GM10248 (cell line): ENCODE data around the gene PIK3R5.
A peak's percentile ranks its signal among the peaks of the same experiment; 100 is the strongest.

Experiments used
- CTCF ChIA-PET: fragments of 300-600 bp; sonication (Branson Sonifier 250); formaldehyde crosslinking; extraction: SDS; loops from one replicate; lab custom pipeline; 2021; ENCODE audit warnings: antibody characterized with exemption; lab: Yijun Ruan, JAX
- POLR2A ChIA-PET: fragments of 350-650 bp; sonication (Branson Sonifier 250); formaldehyde crosslinking; extraction: SDS; loops from one replicate; lab custom pipeline; 2020; ENCODE audit warnings: antibody characterized with exemption; lab: Yijun Ruan, JAX
- DNase-seq: peaks from one replicate; pipeline ENCODE4 v3.0.0; 2012; ENCODE audit errors: extremely low spot score
- CTCF ChIP-seq: IDR thresholded peaks from 2 replicates; pipeline ENCODE4 v1.5.1; 2012; ENCODE audit warnings: mild to moderate bottlenecking, low read depth; ENCODE audit errors: extremely low read depth, missing control alignments, control extremely low read depth

Gene PIK3R5

GRCh38 chr17:8904686-8905085 lies 60.8 kb downstream of the PIK3R5 start:
- DNase-seq = no peak
- TF ChIP-seq CTCF = no peak
- ChIA-PET POLR2A (no interaction called here), CTCF (interaction anchor here (1.4 to 3.2 kb wide), 2 partner anchors 9 kb away, joined by 4 to 11 read pairs; no protein-coding TSS in a partner anchor)

- TF ChIP-seq CTCF = no peak
- no peak for DNase-seq
- POLR2A ChIA-PET = no interaction called here
- CTCF ChIA-PET = interaction anchor here (1.4 to 3.2 kb wide), 2 partner anchors 9 kb away, joined by 4 to 11 read pairs; no protein-coding TSS in a partner anchor
These were observed 61.3 kb downstream of the PIK3R5 start for GRCh38 chr17:8904201-8904600.

GRCh38 chr17:8900626-8901585 lies 64.6 kb downstream of the PIK3R5 start:
- peak; percentile 7 for TF ChIP-seq CTCF
- ChIA-PET CTCF (interaction anchor here (0.7 to 5.6 kb wide), 21 partner anchors 10 to 155 kb away, joined by 3 to 64 read pairs (median 4); partner anchors contain the start of gene PIK3R6), POLR2A (interaction anchor here (1.5 to 1.6 kb wide), 2 partner anchors 10 to 63 kb away, joined by 3 read pairs; no protein-coding TSS in a partner anchor)
- peak; percentile 48 for DNase-seq

GRCh38 chr17:8900207-8900606 lies 65.3 kb downstream of the PIK3R5 start:
- no peak for DNase-seq
- ChIA-PET POLR2A (interaction anchor here (1.5 kb wide), 1 partner anchor 63 kb away, joined by 3 read pairs; no protein-coding TSS in a partner anchor), CTCF (interaction anchor here (0.7 to 5.6 kb wide), 17 partner anchors 9 to 115 kb away, joined by 3 to 64 read pairs (median 5); no protein-coding TSS in a partner anchor)
- TF ChIP-seq CTCF = no peak

GRCh38 chr17:8898636-8899035 lies 66.9 kb downstream of the PIK3R5 start:
- ChIA-PET POLR2A (no interaction called here), CTCF (interaction anchor here (0.9 to 5.6 kb wide), 8 partner anchors 7 to 113 kb away, joined by 3 to 64 read pairs (median 4); partner anchors contain the start of gene PIK3R6)
- DNase-seq = no peak
- TF ChIP-seq CTCF = no peak

- no peak for TF ChIP-seq CTCF
- no peak for DNase-seq
- CTCF ChIA-PET = interaction anchor here (0.9 to 5.6 kb wide), 4 partner anchors 7 to 40 kb away, joined by 3 to 64 read pairs (median 18); no protein-coding TSS in a partner anchor
- POLR2A ChIA-PET = no interaction called here
These were observed 67.4 kb downstream of the PIK3R5 start for GRCh38 chr17:8898126-8898525.
